WERI-Rb-1 (cell line): ENCODE measurements around the gene NUP214.

Source experiments
- DNase-seq: peaks from one replicate; pipeline ENCODE4 v3.0.0-alpha.2; 2020
- H3K27ac ChIP-seq: fragments of 250-450 bp; sonication (Bioruptor Pico); 2 replicates; pipeline ENCODE4 v1.5.1; 2020; ENCODE audit warnings: mild to moderate bottlenecking, moderate library complexity
- H3K27me3 ChIP-seq: fragments of 250-450 bp; sonication (Bioruptor Pico); 2 replicates; pipeline ENCODE4 v1.5.1; 2021; ENCODE audit warnings: mild to moderate bottlenecking, low read depth, moderate library complexity; ENCODE audit not compliant: insufficient read depth, severe bottlenecking
- H3K36me3 ChIP-seq: fragments of 250-450 bp; sonication (Bioruptor Pico); 2 replicates; pipeline ENCODE4 v1.5.1; 2020; ENCODE audit warnings: mild to moderate bottlenecking, moderate library complexity
- H3K4me3 ChIP-seq: 2 replicates; pipeline ENCODE4 v1.5.1; 2011; ENCODE audit warnings: low read depth, mild to moderate bottlenecking, control low read depth, low read length
- H3K9me3 ChIP-seq: fragments of 250-450 bp; sonication (Bioruptor Pico); 2 replicates; pipeline ENCODE4 v1.5.1; 2021; ENCODE audit warnings: mild to moderate bottlenecking, moderate library complexity; ENCODE audit not compliant: severe bottlenecking
- TF ChIP-seq, protein P1 (sequence below): IDR thresholded peaks from 2 replicates; pipeline ENCODE4 v1.5.1; 2011; ENCODE audit warnings: low read depth, mild to moderate bottlenecking, control low read depth, inconsistent platforms, low read length

Gene NUP214

DNA sequence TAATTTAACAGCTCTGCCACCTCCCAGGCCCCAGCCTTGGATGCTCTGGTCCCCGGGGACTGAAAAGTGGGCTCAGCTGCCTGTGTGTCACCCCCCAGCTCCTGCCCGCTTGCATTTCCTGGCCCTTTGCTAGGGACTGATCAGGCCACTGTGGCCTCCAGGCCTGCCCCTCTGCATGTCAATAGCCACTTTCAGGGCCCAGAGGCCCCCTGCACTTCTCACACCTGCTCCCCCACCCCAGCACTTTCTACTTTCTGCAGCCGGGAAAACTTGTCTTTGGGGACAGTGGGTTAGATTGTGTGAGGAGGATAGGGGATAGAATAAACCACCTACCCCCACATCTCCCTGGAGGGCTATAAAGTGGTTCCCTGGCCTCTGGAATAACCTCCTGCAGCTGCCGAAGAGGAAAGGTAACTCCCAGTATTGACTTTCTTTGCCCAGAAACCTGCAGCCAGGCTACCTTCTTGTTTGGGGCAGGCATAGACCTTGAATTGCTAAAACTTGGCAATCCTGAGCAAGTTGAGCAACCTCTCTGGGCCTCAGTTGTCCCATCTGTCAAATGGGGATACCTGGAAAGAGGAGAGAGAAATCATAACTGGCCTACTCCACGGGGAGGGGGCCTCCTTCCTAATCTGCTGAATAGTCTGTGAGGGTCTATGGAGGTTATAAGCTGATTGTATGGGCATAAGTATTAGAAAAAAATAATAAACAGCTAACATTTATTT, 21.2 kb upstream of the NUP214 start:
- no peak overlapping the region for H3K4me3 ChIP-seq

DNA sequence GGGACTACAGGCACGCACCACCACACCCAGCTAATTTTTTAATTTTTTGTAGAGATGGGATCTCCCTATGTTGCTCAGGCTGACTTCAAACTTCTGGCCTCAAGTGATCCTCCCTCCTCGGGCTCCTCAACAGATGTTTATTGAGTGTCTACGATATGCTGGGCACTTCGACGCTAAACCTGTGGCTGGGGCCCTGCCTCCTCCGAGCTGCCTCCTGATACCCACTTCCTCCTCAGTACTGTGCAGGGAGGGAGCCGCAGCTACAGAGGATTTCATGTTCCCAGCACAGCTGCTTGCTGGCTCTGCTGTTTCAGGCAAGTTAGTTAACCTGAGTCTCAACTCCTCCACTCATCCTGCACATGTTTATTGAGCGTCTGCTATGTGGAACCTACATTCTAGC, 19.4 kb upstream of the NUP214 start:
- no peak for DNase-seq
- no peaks in the 10 kb centered on the region for H3K27me3 ChIP-seq

More for the DNA sequence above, 21.2 kb upstream of the NUP214 start:
- H3K27ac ChIP-seq, result no peak overlapping the region
- DNase-seq, result no peak
- TF ChIP-seq, protein P1, sequence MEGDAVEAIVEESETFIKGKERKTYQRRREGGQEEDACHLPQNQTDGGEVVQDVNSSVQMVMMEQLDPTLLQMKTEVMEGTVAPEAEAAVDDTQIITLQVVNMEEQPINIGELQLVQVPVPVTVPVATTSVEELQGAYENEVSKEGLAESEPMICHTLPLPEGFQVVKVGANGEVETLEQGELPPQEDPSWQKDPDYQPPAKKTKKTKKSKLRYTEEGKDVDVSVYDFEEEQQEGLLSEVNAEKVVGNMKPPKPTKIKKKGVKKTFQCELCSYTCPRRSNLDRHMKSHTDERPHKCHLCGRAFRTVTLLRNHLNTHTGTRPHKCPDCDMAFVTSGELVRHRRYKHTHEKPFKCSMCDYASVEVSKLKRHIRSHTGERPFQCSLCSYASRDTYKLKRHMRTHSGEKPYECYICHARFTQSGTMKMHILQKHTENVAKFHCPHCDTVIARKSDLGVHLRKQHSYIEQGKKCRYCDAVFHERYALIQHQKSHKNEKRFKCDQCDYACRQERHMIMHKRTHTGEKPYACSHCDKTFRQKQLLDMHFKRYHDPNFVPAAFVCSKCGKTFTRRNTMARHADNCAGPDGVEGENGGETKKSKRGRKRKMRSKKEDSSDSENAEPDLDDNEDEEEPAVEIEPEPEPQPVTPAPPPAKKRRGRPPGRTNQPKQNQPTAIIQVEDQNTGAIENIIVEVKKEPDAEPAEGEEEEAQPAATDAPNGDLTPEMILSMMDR, result no peak
- H3K36me3 ChIP-seq, result peaks cover 24% of the 10 kb centered on the region
- H3K9me3 ChIP-seq, result no peaks in the 10 kb centered on the region
- H3K27me3 ChIP-seq, result no peaks in the 10 kb centered on the region

DNA sequence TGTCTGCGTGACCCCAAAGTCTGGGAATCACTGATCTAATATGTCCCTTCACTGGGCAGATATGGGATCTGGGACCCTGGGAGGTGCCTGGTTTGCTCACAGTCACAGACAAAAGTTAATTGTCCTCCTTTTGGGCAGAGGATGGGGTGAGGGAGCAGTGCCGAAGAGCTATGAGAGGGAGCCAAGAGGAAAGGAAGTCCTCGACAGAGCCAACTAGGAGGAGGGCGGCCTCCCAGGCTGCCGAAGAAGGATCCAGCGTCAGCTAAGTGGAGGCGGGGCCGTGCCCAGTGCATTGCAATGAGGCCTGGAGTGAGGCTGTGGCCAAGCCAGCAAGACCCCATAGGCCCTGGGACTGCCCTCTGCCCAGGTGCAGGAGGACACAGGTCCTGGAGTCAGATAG, 17.6 kb upstream of the NUP214 start:
- peaks cover 27% of the 10 kb centered on the region for H3K36me3 ChIP-seq

More for the DNA sequence above, 19.4 kb upstream of the NUP214 start:
- Histone ChIP-seq H3K36me3 (peaks cover 17% of the 10 kb centered on the region), H3K9me3 (no peaks in the 10 kb centered on the region), H3K4me3 (no peak overlapping the region), H3K27ac (no peak overlapping the region)
- TF ChIP-seq, protein P1, result no peak

DNA sequence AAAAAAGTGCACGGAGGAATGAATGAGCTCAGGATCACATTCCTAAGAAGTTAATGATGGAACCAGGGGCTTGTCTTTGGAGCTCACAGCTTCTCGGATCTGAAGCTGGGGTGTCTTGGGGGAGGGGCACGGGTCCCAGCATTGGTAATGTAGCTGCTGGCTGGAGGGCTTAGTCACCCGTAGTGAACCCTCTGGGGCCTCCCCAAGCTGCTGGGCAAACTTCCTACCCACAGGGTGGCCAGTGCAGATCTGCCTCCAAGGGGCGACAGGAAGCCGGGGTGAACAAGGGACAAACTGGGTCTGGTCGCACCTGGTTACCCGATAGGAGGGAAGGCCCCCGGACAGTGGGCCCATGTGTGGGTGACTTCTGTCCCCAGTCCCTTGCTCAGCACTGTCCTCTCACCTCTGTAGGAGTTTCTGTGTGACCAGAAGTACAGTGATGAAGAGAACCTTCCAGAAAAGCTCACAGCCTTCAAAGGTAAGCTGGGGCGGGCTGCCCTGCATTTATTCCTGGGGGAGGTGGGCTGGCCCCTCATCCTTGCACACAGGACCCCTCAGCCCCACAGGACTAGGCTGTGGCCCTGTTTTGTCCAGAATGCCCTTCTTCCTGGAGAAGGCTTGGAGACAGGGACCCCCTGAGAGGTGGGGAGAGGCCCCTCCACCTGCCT, 14.1 kb upstream of the NUP214 start:
- Histone ChIP-seq H3K27ac (no peak overlapping the region), H3K27me3 (no peaks in the 10 kb centered on the region), H3K36me3 (peaks cover 28% of the 10 kb centered on the region), H3K4me3 (no peak overlapping the region), H3K9me3 (no peaks in the 10 kb centered on the region)
- DNase-seq, result no peak
- TF ChIP-seq, protein P1, result no peak

More for the DNA sequence above, 17.6 kb upstream of the NUP214 start:
- no peaks in the 10 kb centered on the region for H3K27me3 ChIP-seq
- H3K4me3 ChIP-seq, result no peak overlapping the region
- DNase-seq, result no peak
- no peak overlapping the region for H3K27ac ChIP-seq
- no peaks in the 10 kb centered on the region for H3K9me3 ChIP-seq
- TF ChIP-seq, protein P1, result no peak

DNA sequence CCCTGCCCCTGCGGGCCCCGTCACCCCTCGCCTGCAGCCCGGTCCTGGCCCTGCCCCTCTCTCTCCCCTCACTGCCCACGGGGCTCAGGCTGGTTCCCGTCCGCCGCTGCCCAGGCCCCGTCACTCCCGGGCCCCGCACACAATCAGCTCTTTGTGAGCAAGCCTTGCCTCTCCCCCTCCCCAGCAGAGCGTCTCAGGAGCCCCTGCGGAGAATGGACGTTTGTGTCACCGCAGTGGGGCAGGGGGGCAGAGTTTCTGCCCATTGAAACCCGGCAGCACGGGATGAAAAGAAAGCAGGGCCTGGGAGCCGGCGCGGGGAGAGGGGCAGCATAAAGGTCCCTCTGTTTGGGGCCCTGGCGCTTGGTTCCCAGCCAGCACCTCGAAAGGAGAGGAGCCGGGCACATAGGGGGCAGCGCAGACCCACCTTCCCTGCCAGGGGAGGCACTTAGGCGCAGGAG, 13.5 kb upstream of the NUP214 start:
- Histone ChIP-seq H3K27me3 (no peaks in the 10 kb centered on the region), H3K36me3 (peaks cover 33% of the 10 kb centered on the region), H3K4me3 (no peak overlapping the region), H3K27ac (no peak overlapping the region), H3K9me3 (no peaks in the 10 kb centered on the region)
- TF ChIP-seq, protein P1, result no peak
- DNase-seq, result no peak
